Testis (tissue), 3 donors: ENCODE data around the gene HDGFL2. TPM values are rescaled to one million over a fixed set of nuclear protein-coding genes. Genes with fewer than 3 reads are reported as not detected.

Source experiments
- DNase-seq: peaks from one replicate; pipeline ENCODE4 v3.0.0-alpha.2; 2019
- H3K27ac ChIP-seq, 2 donors: fragments of 200-600 bp; sonication (generic); one replicate each; pipeline ENCODE4 v1.5.1; 2019
- H3K27me3 ChIP-seq: fragments of 200-600 bp; sonication (generic); one replicate; pipeline ENCODE4 v1.5.1; 2019
- H3K36me3 ChIP-seq: fragments of 200-600 bp; sonication (generic); one replicate; pipeline ENCODE4 v1.5.1; 2017; ENCODE audit warnings: low read depth; ENCODE audit errors: missing control alignments
- H3K4me1 ChIP-seq: fragments of 200-600 bp; sonication (generic); one replicate; pipeline ENCODE4 v1.5.1; 2019
- H3K4me3 ChIP-seq, 2 donors: fragments of 200-600 bp; sonication (generic); one replicate each; pipeline ENCODE4 v1.5.1; 2017 to 2019
- H3K9me3 ChIP-seq: fragments of 200-600 bp; sonication (generic); one replicate; pipeline ENCODE4 v1.5.1; 2017
- CTCF ChIP-seq, 3 experiments: fragments of 450-650 bp in 2 of 3; fragments of 200-600 bp in 1 of 3; sonication (generic) in 1 of 3; IDR thresholded peaks; one replicate each; pipeline ENCODE4 v1.5.1; 2016 to 2019; ENCODE audit warnings: antibody characterized with exemption in 3 of 3, mild to moderate bottlenecking in 2 of 3, moderate library complexity in 1 of 3
- POLR2A ChIP-seq: fragments of 450-650 bp; IDR thresholded peaks from one replicate; pipeline ENCODE4 v1.6.1; 2017; ENCODE audit warnings: antibody characterized with exemption, mild to moderate bottlenecking, moderate library complexity
- WGBS, 2 donors: methylation state at CpG; one replicate each; pipeline ENCODE4 v1.1.5; 2018; 5-methylcytosine and 5-hydroxymethylcytosine counted together
- intact Hi-C: fragments of 100-400 bp; cut with DNase I; formaldehyde crosslinking; loops from one replicate; pipeline ENCODE4 v1.15.1; 2023; ENCODE audit warnings: low total_unique reads
- polyA plus RNA-seq: library from polyadenylated mRNA; stranded (reverse); fragments of 350-450 nt; fragmentation: Illumina TruSeq; extraction: RNeasy Lipid Tissue Mini Kit (QIAGEN cat#74804); gene quantifications from one replicate; pipeline ENCODE4 v1.2.3, GENCODE V29; 2014; ENCODE audit warnings: low read depth, low replicate concordance; ENCODE audit not compliant: insufficient read depth
- total RNA-seq, 2 donors: library from RNA; depleted of rRNA; stranded (reverse); fragments of >200 nt; gene quantifications; one replicate each; pipeline ENCODE4 v1.2.3, GENCODE V29; 2016

Gene HDGFL2
- total and polyA plus RNA-seq, 3 donors from 2014 or later, result 81.4 to 141 (median 95.8) TPM

- no peak for TF ChIP-seq POLR2A
- TF ChIP-seq CTCF (IDR thresholded peaks at IDR 0.05), result no peak
Observed at GRCh38 chr19:4464815-4465581, 7.1 kb upstream of the HDGFL2 start.

GRCh38 chr19:4467835-4468234 is 4.3 kb upstream of the HDGFL2 start:
- whole genome bisulfite sequencing, 2 donors, result 85 to 91% methylated on average over 3 of the region's 3 CpGs
- Histone ChIP-seq H3K36me3 (no peaks in the 10 kb centered on the region), H3K4me1 (peaks cover 4% of the 10 kb centered on the region), H3K27ac (no peak overlapping the region), H3K27me3 (no peaks in the 10 kb centered on the region), H3K4me3 (no peak overlapping the region), H3K9me3 (no peaks in the 10 kb centered on the region)
- TF ChIP-seq CTCF (IDR thresholded peaks at IDR 0.05), result no peak
- no peak for TF ChIP-seq POLR2A
- DNase-seq, result no peak
- intact Hi-C loops, result no loop called here

More at GRCh38 chr19:4464815-4465581, 7.1 kb upstream of the HDGFL2 start:
- Histone ChIP-seq H3K9me3 (no peaks in the 10 kb centered on the region), H3K27ac (no peak overlapping the region), H3K36me3 (no peaks in the 10 kb centered on the region), H3K4me1 (no peaks in the 10 kb centered on the region), H3K4me3 (no peak overlapping the region), H3K27me3 (no peaks in the 10 kb centered on the region)
- no peak for DNase-seq
- intact Hi-C loops, result no loop called here
- 84 to 94% methylated on average over 8 of the region's 8 CpGs for WGBS, 2 donors

GRCh38 chr19:4471403-4472173 is 509 bp upstream of the HDGFL2 start:
- DNase-seq, result peak; percentile 99
- H3K27ac ChIP-seq, result peak overlapping the region; percentile 53 to 80
- no peaks in the 10 kb centered on the region for H3K27me3 ChIP-seq
- TF ChIP-seq CTCF (IDR thresholded peaks at IDR 0.05) (peak in 1 of 3 experiments; percentile 5), POLR2A (peak; percentile 26)
- intact Hi-C loops, result loop anchor here (2.0 kb wide), 1 partner anchor 15 kb away; the partner anchor contains the start of gene UBXN6
- 1% methylated on average over 31 to 33 of the region's 33 CpGs for WGBS, 2 donors
- H3K4me3 ChIP-seq, result peak overlapping the region; percentile 88 to 91
- H3K36me3 ChIP-seq, result no peaks in the 10 kb centered on the region
- H3K4me1 ChIP-seq, result peaks cover 21% of the 10 kb centered on the region
- no peaks in the 10 kb centered on the region for H3K9me3 ChIP-seq

- Histone ChIP-seq H3K36me3 (no peaks in the 10 kb centered on the region), H3K4me1 (peaks cover 21% of the 10 kb centered on the region), H3K9me3 (no peaks in the 10 kb centered on the region), H3K4me3 (peak overlapping the region; percentile 88 to 91), H3K27ac (peak overlapping the region in 1 of 2 donors; percentile 60), H3K27me3 (no peaks in the 10 kb centered on the region)
- 12 to 28% methylated on average over 3 to 25 of the region's 25 CpGs for WGBS, 2 donors
- DNase-seq, result no peak
- TF ChIP-seq CTCF (IDR thresholded peaks at IDR 0.05) (no peak), POLR2A (no peak)
- intact Hi-C loops, result no loop called here
Observed at GRCh38 chr19:4473011-4473762, 1.1 kb downstream of the HDGFL2 start.
